Gastrocnemius medialis (tissue), 4 donors: Measurements from ENCODE around the gene ZDHHC18. TPM values are rescaled to one million over a fixed set of nuclear protein-coding genes. Genes with fewer than 3 reads are reported as not detected.
"Not testable (repeated sequence)": the region's sequence is repeated elsewhere in the genome, so short reads cannot be mapped to it uniquely, and the experiment has no call there.

ENCODE experiments used
- ATAC-seq, 2 donors: fragments of 150-250 bp; one replicate each; pipeline ENCODE4 v1.9.1; 2016
- DNase-seq, 2 donors: peaks; one replicate each; pipeline ENCODE4 v3.0.0-alpha.2; 2019
- H3K27ac ChIP-seq, 4 donors: fragments of 200-600 bp; sonication (generic); 1 replicate in 1 of 4; 2 replicates in 3 of 4; pipeline ENCODE4 v1.5.1; 2016 to 2018; ENCODE audit warnings: mild to moderate bottlenecking in 2 of 4, moderate library complexity in 1 of 4
- H3K27me3 ChIP-seq, 3 donors: fragments of 200-600 bp; sonication (generic) in 2 of 3; 1 replicate in 1 of 3; 2 replicates in 2 of 3; pipeline versions ENCODE4 v1.5.1 to v1.6.0; 2016 to 2019; ENCODE audit warnings: mild to moderate bottlenecking in 1 of 3, moderate library complexity in 1 of 3
- H3K36me3 ChIP-seq, 2 donors: fragments of 200-600 bp; sonication (generic) in 1 of 2; one replicate each; pipeline ENCODE4 v1.5.1; 2017 to 2018
- H3K4me1 ChIP-seq, 2 donors: fragments of 200-600 bp; sonication (generic) in 1 of 2; one replicate each; pipeline ENCODE4 v1.5.1; 2016 to 2017; ENCODE audit warnings: mild to moderate bottlenecking in 2 of 2
- H3K4me3 ChIP-seq, 4 donors: fragments of 200-600 bp; sonication (generic) in 3 of 4; 1 replicate in 1 of 4; 2 replicates in 3 of 4; pipeline ENCODE4 v1.5.1; 2016 to 2019; ENCODE audit warnings: mild to moderate bottlenecking in 2 of 4
- H3K9me3 ChIP-seq, 3 donors: fragments of 200-600 bp; sonication (generic) in 2 of 3; 1 replicate in 1 of 3; 2 replicates in 2 of 3; pipeline ENCODE4 v1.5.1; 2016 to 2019
- CTCF ChIP-seq, 5 experiments: fragments of 450-650 bp in 3 of 5; fragments of 200-600 bp in 2 of 5; sonication (generic) in 2 of 5; IDR thresholded peaks in 4 of 5; conservative IDR thresholded peaks in 1 of 5; 1 replicate in 4 of 5; 2 replicates in 1 of 5; pipeline ENCODE4 v1.5.1; 2016 to 2019; ENCODE audit warnings: antibody characterized with exemption in 5 of 5, mild to moderate bottlenecking in 3 of 5, moderate library complexity in 3 of 5
- POLR2A ChIP-seq, 2 donors: fragments of 450-650 bp; IDR thresholded peaks; one replicate each; pipeline ENCODE4 v1.6.1; 2017; ENCODE audit warnings: antibody characterized with exemption in 2 of 2, mild to moderate bottlenecking in 2 of 2, moderate library complexity in 2 of 2
- in situ Hi-C, 4 donors: fragments of 200-750 bp; cut with MboI; loops; one replicate each; pipeline versions ENCODE4 v1.15.0 to v1.8.0; 2017; ENCODE audit warnings: low sequenced_read_pairs in 4 of 4
- intact Hi-C: fragments of 100-400 bp; cut with DNase I; formaldehyde crosslinking; loops from one replicate; pipeline ENCODE4 v1.15.1; 2023; ENCODE audit warnings: low total_unique reads
- total RNA-seq, 4 donors: library from RNA; depleted of rRNA; stranded (reverse); fragments of >200 nt; gene quantifications; one replicate each; pipeline versions ENCODE4 v1.1.0 to v1.2.3, GENCODE V29; 2016

ZDHHC18 gene
- total RNA-seq, 4 donors from 2014 or later: 8.1 to 16.3 (median 12.5) TPM

- H3K9me3 ChIP-seq: no peaks in the 10 kb centered on the region
- DNase-seq (no peak), ATAC-seq (no peak)
- in situ Hi-C loops (no loop called here), intact Hi-C loops (no loop called here)
- H3K4me1 ChIP-seq: peaks cover 17 to 20% of the 10 kb centered on the region in 2 donors
- H3K27ac ChIP-seq: no peak overlapping the region
- peaks cover 0 to 42% of the 10 kb centered on the region in 2 donors for H3K36me3 ChIP-seq
- no peak overlapping the region for H3K4me3 ChIP-seq
- TF ChIP-seq CTCF (IDR thresholded peaks at IDR 0.05 in 4 of 5, conservative IDR thresholded peaks at IDR 0.05 in 1 of 5) (no peak), POLR2A (IDR thresholded peaks at IDR 0.05) (no peak)
- no peaks in the 10 kb centered on the region for H3K27me3 ChIP-seq
These were observed 5.9 kb downstream of the ZDHHC18 start for GRCh38 chr1:26832249-26832960.

DNA sequence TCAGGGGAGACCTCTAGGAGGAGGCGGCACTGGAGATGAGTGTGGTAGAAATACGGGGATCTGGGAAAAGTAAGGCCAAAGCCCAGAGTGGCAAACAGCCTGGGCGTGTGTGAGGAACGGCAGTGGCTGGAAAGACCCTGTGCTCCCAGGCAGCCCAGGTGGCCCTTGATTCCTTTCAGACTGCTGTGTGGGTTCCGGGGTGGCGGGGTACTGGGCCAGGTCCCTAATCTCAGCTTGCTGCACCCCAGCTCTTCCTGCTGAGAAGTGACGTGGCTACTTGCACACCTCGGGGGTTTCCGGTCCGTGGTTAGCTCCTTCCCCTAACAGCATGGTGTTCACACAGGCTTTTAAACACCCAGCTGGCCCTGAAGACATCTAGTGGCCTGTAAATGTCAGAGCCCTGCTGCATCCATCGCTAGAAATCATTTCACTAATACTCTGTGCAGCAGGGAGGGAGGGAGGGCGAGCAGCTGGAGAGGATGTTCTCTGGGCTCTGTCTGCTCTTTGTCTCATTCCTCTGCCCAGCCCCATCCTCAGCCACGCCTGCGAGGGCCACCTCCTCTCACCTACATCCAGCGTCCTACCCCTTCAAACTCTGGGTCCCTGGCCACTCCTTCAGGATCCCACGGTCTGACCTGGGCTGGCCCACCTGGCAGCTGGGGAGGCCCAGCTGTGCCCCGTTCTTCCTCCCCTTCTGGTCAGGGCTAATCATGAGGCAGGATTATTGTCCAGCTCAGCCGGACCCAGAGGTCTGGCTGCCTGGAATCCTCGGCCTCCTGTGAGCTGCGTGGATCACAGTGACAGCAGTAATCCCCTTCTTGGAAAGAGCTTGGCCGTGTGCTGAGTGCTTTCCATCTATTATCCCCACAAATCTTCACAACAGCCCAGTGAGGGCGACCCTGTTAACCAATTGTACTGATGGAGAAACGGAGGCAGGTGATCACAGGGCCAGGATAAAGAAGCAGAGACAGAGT lies 7.2 kb downstream of the ZDHHC18 start:
- Histone ChIP-seq H3K9me3 (no peaks in the 10 kb centered on the region), H3K4me1 (peaks cover 8% of the 10 kb centered on the region in 2 donors), H3K4me3 (no peak overlapping the region), H3K27ac (no peak overlapping the region), H3K36me3 (peaks cover 0 to 48% of the 10 kb centered on the region in 2 donors), H3K27me3 (no peaks in the 10 kb centered on the region)
- in situ Hi-C loops (no loop called here), intact Hi-C loops (no loop called here)
- no peak for TF ChIP-seq POLR2A (IDR thresholded peaks at IDR 0.05)
- TF ChIP-seq CTCF (IDR thresholded peaks at IDR 0.05 in 4 of 5, conservative IDR thresholded peaks at IDR 0.05 in 1 of 5): no peak
- peak in 1 of 2 donors; percentile 31 for DNase-seq
- ATAC-seq: no peak

GRCh38 chr1:26837665-26838064 lies 11.2 kb downstream of the ZDHHC18 start:
- H3K4me1 ChIP-seq, ATAC-seq, in situ Hi-C loops, H3K27me3 ChIP-seq, H3K4me3 ChIP-seq, H3K9me3 ChIP-seq, DNase-seq, intact Hi-C loops, H3K27ac ChIP-seq: not testable (repeated sequence)
- peaks cover 0 to 67% of the 10 kb centered on the region in 2 donors for H3K36me3 ChIP-seq

DNA sequence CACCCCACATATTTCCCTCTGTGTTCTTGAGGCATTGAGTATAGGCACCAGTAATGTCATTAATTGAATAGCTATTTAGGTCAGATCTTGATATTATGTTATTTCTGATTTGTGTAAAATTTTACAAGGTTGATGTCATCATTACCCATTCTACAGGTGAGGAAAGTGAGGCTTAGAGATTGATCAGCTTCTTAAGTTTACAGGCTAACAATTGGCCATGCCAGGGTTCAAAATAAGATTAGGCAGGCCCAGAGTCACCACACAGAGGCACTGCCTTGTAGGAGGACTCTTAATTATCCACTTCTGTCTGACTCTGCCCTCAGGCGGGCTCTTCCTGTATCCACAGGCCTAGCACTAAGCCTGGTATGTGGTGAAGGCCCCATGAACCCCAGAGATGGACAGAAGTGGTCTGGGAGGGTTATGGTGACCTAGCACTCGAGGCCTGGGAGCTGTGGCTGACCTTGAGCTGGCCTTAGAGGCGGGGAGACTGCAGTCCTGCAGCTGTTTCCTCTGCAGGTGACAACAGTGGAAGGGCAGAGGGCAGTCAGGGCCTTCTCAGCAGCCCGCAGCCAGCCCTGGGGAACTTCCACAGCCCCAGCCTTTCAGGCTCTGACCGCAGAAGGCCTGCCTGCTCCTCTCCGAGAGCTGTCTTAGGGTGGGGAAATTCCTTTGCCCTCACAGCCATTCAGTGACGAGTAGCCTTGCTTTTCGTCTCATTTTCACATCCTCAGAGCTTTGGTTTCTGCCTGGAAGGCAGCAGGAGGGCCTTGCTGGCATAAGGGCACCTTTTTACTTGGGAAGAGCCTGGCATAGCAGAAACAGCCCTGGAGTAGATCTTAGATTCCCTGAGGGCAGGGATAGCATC lies 12.2 kb downstream of the ZDHHC18 start:
- ATAC-seq: no peak

More for the DNA sequence above, 12.2 kb downstream of the ZDHHC18 start:
- Histone ChIP-seq H3K4me1 (no peaks in the 10 kb centered on the region), H3K27me3 (no peaks in the 10 kb centered on the region), H3K9me3 (no peaks in the 10 kb centered on the region), H3K27ac (no peak overlapping the region), H3K36me3 (peaks cover 0 to 67% of the 10 kb centered on the region in 2 donors), H3K4me3 (no peak overlapping the region)
- intact Hi-C loops: no loop called here
- TF ChIP-seq POLR2A (IDR thresholded peaks at IDR 0.05): no peak
- TF ChIP-seq CTCF (IDR thresholded peaks at IDR 0.05 in 4 of 5, conservative IDR thresholded peaks at IDR 0.05 in 1 of 5): no peak
- no peak for DNase-seq
- in situ Hi-C loops: no loop called here
